PC-9 (cell line): ENCODE measurements around the gene SCGB1C1.

Experiments
- EZH2 ChIP-seq: fragments of 200-600 bp; sonication (generic); IDR thresholded peaks from 2 replicates; pipeline ENCODE4 v1.8.0; 2017; ENCODE audit warnings: antibody characterized with exemption, low read depth
- TF ChIP-seq, protein P1 (sequence below): fragments of 200-600 bp; sonication (generic); conservative IDR thresholded peaks from 2 replicates; pipeline ENCODE4 v1.6.1; 2017; ENCODE audit warnings: mixed run types, antibody characterized with exemption, mild to moderate bottlenecking, moderate library complexity

DNA sequence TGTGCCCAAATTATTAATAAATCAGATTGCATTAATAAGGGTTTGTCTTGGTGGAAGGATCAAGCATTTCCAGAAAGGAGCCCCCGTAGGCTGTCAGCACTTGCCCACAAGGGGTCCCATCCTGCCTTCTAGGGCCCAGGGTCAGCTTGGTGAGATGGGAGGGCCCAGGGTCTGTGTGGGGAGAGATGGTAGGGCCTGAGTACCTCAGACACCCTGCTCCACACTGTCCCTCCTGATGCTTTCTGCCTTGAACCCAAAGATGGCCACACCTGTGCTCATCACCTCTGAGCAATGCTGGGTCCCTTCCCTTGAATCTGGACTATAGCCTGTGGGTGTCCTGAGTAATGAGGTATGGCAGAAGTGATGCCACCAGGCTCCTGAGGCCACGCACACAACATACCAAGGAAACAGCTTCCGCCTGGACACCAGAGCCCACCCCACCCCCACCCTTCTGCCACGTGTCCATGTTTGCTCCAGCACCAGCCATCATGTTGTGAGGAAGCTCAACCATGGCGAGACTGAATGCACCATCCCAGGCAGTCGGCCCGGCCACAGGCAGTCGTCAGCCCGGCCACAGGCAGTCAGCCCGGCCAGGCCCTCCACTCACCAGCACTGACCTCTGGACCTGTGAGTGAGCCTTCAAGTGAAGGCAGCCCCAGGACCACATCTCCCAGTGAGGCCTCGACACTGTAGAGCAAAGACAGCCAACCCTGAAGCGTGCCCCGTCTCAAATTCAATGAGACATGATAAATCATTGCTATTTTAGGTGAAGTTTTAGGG lies 7.5 kb downstream of the SCGB1C1 start:
- TF ChIP-seq, protein P1, sequence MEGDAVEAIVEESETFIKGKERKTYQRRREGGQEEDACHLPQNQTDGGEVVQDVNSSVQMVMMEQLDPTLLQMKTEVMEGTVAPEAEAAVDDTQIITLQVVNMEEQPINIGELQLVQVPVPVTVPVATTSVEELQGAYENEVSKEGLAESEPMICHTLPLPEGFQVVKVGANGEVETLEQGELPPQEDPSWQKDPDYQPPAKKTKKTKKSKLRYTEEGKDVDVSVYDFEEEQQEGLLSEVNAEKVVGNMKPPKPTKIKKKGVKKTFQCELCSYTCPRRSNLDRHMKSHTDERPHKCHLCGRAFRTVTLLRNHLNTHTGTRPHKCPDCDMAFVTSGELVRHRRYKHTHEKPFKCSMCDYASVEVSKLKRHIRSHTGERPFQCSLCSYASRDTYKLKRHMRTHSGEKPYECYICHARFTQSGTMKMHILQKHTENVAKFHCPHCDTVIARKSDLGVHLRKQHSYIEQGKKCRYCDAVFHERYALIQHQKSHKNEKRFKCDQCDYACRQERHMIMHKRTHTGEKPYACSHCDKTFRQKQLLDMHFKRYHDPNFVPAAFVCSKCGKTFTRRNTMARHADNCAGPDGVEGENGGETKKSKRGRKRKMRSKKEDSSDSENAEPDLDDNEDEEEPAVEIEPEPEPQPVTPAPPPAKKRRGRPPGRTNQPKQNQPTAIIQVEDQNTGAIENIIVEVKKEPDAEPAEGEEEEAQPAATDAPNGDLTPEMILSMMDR = no peak
- TF ChIP-seq EZH2 = no peak
